MM.1S (cell line): ENCODE data around the gene CNOT4.
A peak's percentile ranks its signal among the peaks of the same experiment; 100 is the strongest.

Experiments used
- DNase-seq: peaks from one replicate; pipeline ENCODE4 v3.0.0-alpha.2; 2015
- H2AFZ ChIP-seq: fragments of 300-600 bp; sonication (generic); 2 replicates; pipeline ENCODE4 v1.6.0; 2016; ENCODE audit warnings: antibody characterized with exemption, low read length
- H3F3A ChIP-seq: fragments of 300-600 bp; sonication (generic); 2 replicates; pipeline ENCODE4 v1.6.1; 2016; ENCODE audit warnings: mild to moderate bottlenecking, antibody characterized with exemption, low read length, moderate library complexity, mixed read lengths; ENCODE audit not compliant: insufficient read depth
- H3K27ac ChIP-seq: fragments of 300-600 bp; sonication (generic); 2 replicates; pipeline ENCODE4 v1.5.1; 2016; ENCODE audit warnings: mild to moderate bottlenecking, low read length
- H3K27me3 ChIP-seq: fragments of 300-600 bp; sonication (generic); replicated peaks from 2 replicates; pipeline ENCODE4 v1.6.0; 2016; ENCODE audit warnings: low read length; ENCODE audit not compliant: insufficient read depth
- H3K36me3 ChIP-seq: fragments of 300-600 bp; sonication (generic); replicated peaks from 2 replicates; pipeline ENCODE4 v1.6.1; 2016; ENCODE audit warnings: mild to moderate bottlenecking, low read length, mixed read lengths; ENCODE audit not compliant: insufficient read depth
- H3K4me1 ChIP-seq: fragments of 300-600 bp; sonication (generic); 2 replicates; pipeline ENCODE4 v1.6.1; 2016; ENCODE audit warnings: low read length, mixed read lengths
- H3K4me2 ChIP-seq: fragments of 300-600 bp; sonication (generic); 2 replicates; pipeline ENCODE4 v1.6.0; 2016; ENCODE audit warnings: low read depth, low read length
- H3K4me3 ChIP-seq: fragments of 300-600 bp; sonication (generic); 2 replicates; pipeline ENCODE4 v1.5.1; 2016; ENCODE audit warnings: low read length, mixed read lengths
- H3K79me2 ChIP-seq: fragments of 300-600 bp; sonication (generic); 2 replicates; pipeline ENCODE4 v1.6.1; 2016; ENCODE audit warnings: mixed run types, low read length, mixed read lengths
- H3K9ac ChIP-seq: fragments of 300-600 bp; sonication (generic); 2 replicates; pipeline ENCODE4 v1.6.1; 2016; ENCODE audit warnings: low read length, mixed read lengths
- H3K9me2 ChIP-seq: fragments of 300-600 bp; sonication (generic); replicated peaks from 2 replicates; pipeline ENCODE4 v1.6.1; 2016; ENCODE audit warnings: mild to moderate bottlenecking, low read length, mixed read lengths; ENCODE audit not compliant: insufficient read depth
- H3K9me3 ChIP-seq: fragments of 300-600 bp; sonication (generic); replicated peaks from 2 replicates; pipeline ENCODE4 v1.6.1; 2016; ENCODE audit warnings: mild to moderate bottlenecking, low read length, mixed read lengths; ENCODE audit not compliant: insufficient read depth
- H4K20me1 ChIP-seq: fragments of 300-600 bp; sonication (generic); 2 replicates; pipeline ENCODE4 v1.6.1; 2016; ENCODE audit warnings: mild to moderate bottlenecking, low read length, moderate library complexity, mixed read lengths; ENCODE audit not compliant: insufficient read depth
- EZH2 ChIP-seq: fragments of 300-600 bp; sonication (generic); optimal IDR thresholded peaks from 2 replicates; pipeline ENCODE3; 2017; ENCODE audit warnings: low read depth, mild to moderate bottlenecking, antibody characterized with exemption, low read length, mixed read lengths
- EZH2phosphoT487 ChIP-seq: fragments of 300-600 bp; sonication (generic); IDR thresholded peaks from 2 replicates; pipeline ENCODE4 v1.6.1; 2018; ENCODE audit warnings: antibody characterized with exemption, low read length
- TF ChIP-seq, protein P1 (sequence below): fragments of 300-600 bp; sonication (generic); IDR thresholded peaks from 2 replicates; pipeline ENCODE4 v1.5.1; 2016; ENCODE audit warnings: antibody characterized with exemption, low read length, mixed read lengths

CNOT4 gene

DNA sequence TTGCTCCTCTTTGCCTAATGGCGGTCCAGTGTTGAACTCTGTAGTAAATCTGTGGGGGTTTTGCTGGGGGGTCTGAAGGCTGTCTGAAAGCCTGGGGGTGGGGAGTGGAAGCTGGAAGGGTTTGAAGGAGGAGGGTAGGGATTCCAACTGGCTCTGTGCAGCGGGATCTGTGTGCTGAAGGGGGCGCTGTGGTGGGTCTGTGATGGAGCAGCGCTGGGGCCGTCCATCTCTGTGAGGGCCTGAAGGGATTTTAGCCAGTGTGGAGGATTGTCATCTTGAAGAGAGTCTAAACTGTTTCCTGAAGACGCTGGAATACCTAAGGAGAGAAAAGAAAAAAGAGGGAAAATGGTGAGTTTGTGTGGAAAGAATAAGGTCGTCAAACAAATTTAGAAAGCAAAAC lies 147.0 kb downstream of the CNOT4 start:
- no peak overlapping the region for H3K4me3 ChIP-seq
- TF ChIP-seq, protein P1, sequence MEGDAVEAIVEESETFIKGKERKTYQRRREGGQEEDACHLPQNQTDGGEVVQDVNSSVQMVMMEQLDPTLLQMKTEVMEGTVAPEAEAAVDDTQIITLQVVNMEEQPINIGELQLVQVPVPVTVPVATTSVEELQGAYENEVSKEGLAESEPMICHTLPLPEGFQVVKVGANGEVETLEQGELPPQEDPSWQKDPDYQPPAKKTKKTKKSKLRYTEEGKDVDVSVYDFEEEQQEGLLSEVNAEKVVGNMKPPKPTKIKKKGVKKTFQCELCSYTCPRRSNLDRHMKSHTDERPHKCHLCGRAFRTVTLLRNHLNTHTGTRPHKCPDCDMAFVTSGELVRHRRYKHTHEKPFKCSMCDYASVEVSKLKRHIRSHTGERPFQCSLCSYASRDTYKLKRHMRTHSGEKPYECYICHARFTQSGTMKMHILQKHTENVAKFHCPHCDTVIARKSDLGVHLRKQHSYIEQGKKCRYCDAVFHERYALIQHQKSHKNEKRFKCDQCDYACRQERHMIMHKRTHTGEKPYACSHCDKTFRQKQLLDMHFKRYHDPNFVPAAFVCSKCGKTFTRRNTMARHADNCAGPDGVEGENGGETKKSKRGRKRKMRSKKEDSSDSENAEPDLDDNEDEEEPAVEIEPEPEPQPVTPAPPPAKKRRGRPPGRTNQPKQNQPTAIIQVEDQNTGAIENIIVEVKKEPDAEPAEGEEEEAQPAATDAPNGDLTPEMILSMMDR = peak; percentile 14; the same call in 1 of the 2 replicates
- TF ChIP-seq EZH2 = no peak
- H3K4me2 ChIP-seq = no peak overlapping the region
- no peaks in the 10 kb centered on the region for H3K9me3 ChIP-seq
- no peaks in the 10 kb centered on the region for H3K4me1 ChIP-seq
- H3K27me3 ChIP-seq = no peaks in the 10 kb centered on the region
- H3K36me3 ChIP-seq = no peaks in the 10 kb centered on the region
- no peaks in the 10 kb centered on the region for H3K9me2 ChIP-seq
- no peak for DNase-seq
- no peaks in the 10 kb centered on the region for H4K20me1 ChIP-seq
- H3F3A ChIP-seq = no peaks in the 10 kb centered on the region
- no peak overlapping the region for H3K27ac ChIP-seq
- no peak overlapping the region for H3K9ac ChIP-seq
- no peaks in the 10 kb centered on the region for H3K79me2 ChIP-seq
- no peak overlapping the region for H2AFZ ChIP-seq

DNA sequence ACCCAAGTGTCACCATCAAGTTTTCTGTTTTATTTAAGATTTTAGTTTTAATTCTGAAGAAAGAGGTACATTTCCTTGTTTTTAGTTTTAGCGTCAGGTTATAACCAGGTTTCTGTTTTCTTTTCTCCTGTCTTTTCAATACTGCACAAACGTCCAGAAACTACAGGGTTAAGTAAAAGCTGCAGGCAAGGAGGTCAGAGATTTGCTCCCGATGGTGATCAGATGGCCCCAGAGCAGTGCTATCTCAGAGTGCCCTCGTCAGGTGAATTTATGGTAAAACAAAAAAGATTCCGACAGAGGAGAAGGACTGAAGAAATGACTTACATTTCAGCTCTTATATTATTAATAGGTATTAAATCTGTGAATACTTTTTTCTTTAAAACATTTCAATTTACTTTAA lies 148.1 kb downstream of the CNOT4 start:
- Histone ChIP-seq H3K27me3 (no peaks in the 10 kb centered on the region), H3F3A (no peaks in the 10 kb centered on the region), H3K9me3 (no peaks in the 10 kb centered on the region), H3K4me2 (no peak overlapping the region), H3K4me1 (no peaks in the 10 kb centered on the region), H4K20me1 (no peaks in the 10 kb centered on the region), H2AFZ (no peak overlapping the region), H3K9ac (no peak overlapping the region), H3K4me3 (no peak overlapping the region), H3K36me3 (no peaks in the 10 kb centered on the region), H3K9me2 (no peaks in the 10 kb centered on the region), H3K27ac (no peak overlapping the region), H3K79me2 (no peaks in the 10 kb centered on the region)
- DNase-seq = no peak
- TF ChIP-seq EZH2phosphoT487 = no peak
- TF ChIP-seq, protein P1 = no peak
- no peak for TF ChIP-seq EZH2

DNA sequence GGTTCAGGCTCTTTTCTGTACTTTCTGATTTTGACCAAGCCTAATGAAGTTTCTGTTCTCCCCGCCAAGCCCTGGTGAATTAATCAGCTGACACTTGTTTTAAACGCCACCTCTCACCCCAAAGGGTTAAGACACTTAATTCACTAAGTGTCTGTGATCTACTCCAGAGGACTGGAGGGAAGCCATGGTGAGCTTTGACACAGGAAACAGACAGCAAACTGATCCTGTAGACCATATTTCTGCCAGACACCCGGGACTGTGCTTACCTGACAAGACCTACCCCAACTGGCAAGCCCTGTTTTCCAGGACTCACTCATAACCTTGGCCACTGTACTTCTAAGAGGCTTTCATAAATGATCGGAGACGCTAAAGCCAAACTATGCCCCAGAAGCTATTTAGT lies 150.3 kb downstream of the CNOT4 start:
- H3K9me2 ChIP-seq = no peaks in the 10 kb centered on the region
- H3K27ac ChIP-seq = no peak overlapping the region
- no peaks in the 10 kb centered on the region for H3K27me3 ChIP-seq
- no peaks in the 10 kb centered on the region for H3K36me3 ChIP-seq
- H3K9me3 ChIP-seq = no peaks in the 10 kb centered on the region
- H3F3A ChIP-seq = no peaks in the 10 kb centered on the region
- no peak for DNase-seq
- H3K9ac ChIP-seq = no peak overlapping the region
- H3K4me1 ChIP-seq = no peaks in the 10 kb centered on the region
- H2AFZ ChIP-seq = no peak overlapping the region
- H3K4me3 ChIP-seq = no peak overlapping the region
- no peaks in the 10 kb centered on the region for H3K79me2 ChIP-seq
- TF ChIP-seq, protein P1 = no peak
- no peak for TF ChIP-seq EZH2phosphoT487
- no peak overlapping the region for H3K4me2 ChIP-seq
- H4K20me1 ChIP-seq = no peaks in the 10 kb centered on the region
